ENCODE results near the gene ZNF443. TPM values are rescaled to one million over a fixed set of nuclear protein-coding genes. Genes with fewer than 3 reads are reported as not detected.

ZNF443 gene
- total RNA-seq, 1 experiment from 2014 or later, result 0.79 TPM

- no peak for DNase-seq (ENCODE audit: unreplicated experiment)
- no peaks in the 10 kb centered on the region for H3K4me1 Mint-ChIP-seq (ENCODE audit: insufficient read depth, unreplicated experiment)
Observed at GRCh38 chr19:12379732-12380443, 60.9 kb downstream of the ZNF443 start.

More at GRCh38 chr19:12379732-12380443, 60.9 kb downstream of the ZNF443 start:
- Mint-ChIP-seq H3K36me3 (ENCODE audit: insufficient read depth, unreplicated experiment) (no peaks in the 10 kb centered on the region), H3K27me3 (ENCODE audit: insufficient read depth, unreplicated experiment) (no peaks in the 10 kb centered on the region), H3K4me3 (ENCODE audit: unreplicated experiment) (no peak overlapping the region), H3K9me3 (ENCODE audit: unreplicated experiment) (peaks cover 32% of the 10 kb centered on the region), H3K27ac (ENCODE audit: low read depth, unreplicated experiment) (no peak overlapping the region)
- intact Hi-C loops (cut with micrococcal nuclease), result no loop called here
- ChIA-PET POLR2A (no interaction called here), CTCF (no interaction called here)
- no TSS peak for BruUV-seq (replicated peaks)
- no peak for TF ChIP-seq CTCF (IDR thresholded peaks at IDR 0.05; ENCODE audit: unreplicated experiment)

Other genes with a start within 250 kb of the ZNF443 start
- 10.3 and 10.5 TPM in 2 replicates for gene ZNF44, start 146.1 kb downstream of the ZNF443 start, total RNA-seq (2022)
- gene ZNF563, start 107.4 kb downstream of the ZNF443 start, total RNA-seq (2022), result 1.1 and 1.3 TPM in 2 replicates
- 0.44 and 0.49 TPM in 2 replicates for gene ZNF442, start 75.3 kb downstream of the ZNF443 start, total RNA-seq (2022)
- gene ZNF799, start 39.8 kb downstream of the ZNF443 start, total RNA-seq (2022), result 1.0 and 1.8 TPM in 2 replicates
- gene ZNF709, start 43.8 kb upstream of the ZNF443 start, total RNA-seq (2022), result 0.23 and 0.52 TPM in 2 replicates
- 4.4 and 5.1 TPM in 2 replicates for gene ZNF564, start 110.5 kb upstream of the ZNF443 start, total RNA-seq (2022)
- 6.9 and 8.4 TPM in 2 replicates for gene ZNF490, start 169.8 kb upstream of the ZNF443 start, total RNA-seq (2022)
- gene ZNF791, start 169.9 kb upstream of the ZNF443 start, total RNA-seq (2022), result 23.7 and 40.2 TPM in 2 replicates
- gene MAN2B1, start 225.7 kb upstream of the ZNF443 start, total RNA-seq (2022), result 53.8 and 67.0 TPM in 2 replicates
- gene WDR83, start 225.8 kb upstream of the ZNF443 start, total RNA-seq (2022), result 9.3 and 11.7 TPM in 2 replicates
- gene DHPS, start 240.9 kb upstream of the ZNF443 start, total RNA-seq (2022), result 74.2 and 85.8 TPM in 2 replicates
- not detected in 2 replicates for gene GNG14, start 247.0 kb upstream of the ZNF443 start, total RNA-seq (2022)